Measurements from ENCODE around the gene GRIK5. TPM values are rescaled to one million over a fixed set of nuclear protein-coding genes. Genes with fewer than 3 reads are reported as not detected.

Gene GRIK5
- total and polyA plus RNA-seq, 4 donors = 0.26 to 1.6 (median 0.55) TPM

DNA sequence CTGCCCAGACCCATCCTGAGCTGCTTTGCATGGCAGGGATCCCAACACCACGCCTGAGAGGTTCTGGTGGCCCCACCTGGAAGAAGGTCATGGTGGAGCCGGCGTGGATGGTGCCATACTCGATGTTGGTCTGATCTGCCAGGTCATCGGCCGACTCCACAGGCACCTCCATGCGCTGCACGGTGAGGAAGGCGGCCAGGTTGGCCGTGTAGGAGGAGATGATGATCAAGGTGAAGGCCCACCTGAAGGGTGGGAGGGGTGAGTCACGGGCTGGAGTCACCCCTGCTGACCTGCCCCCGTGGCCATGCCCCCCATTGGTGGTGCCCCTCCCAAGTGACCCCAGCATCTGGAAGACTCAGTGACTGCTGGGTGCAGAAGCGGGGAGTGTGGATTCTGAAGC is 63.4 kb downstream of the GRIK5 start:
- Histone ChIP-seq H3K4me1 (ENCODE audit: control insufficient read depth in 5 of 5, insufficient read depth in 5 of 5, low read length in 5 of 5) (peaks cover 0 to 2% (median 0%) of the 10 kb centered on the region in 5 donors), H3K27me3 (ENCODE audit: control insufficient read depth in 3 of 3, insufficient read depth in 3 of 3, low read length in 2 of 3) (peaks cover 0 to 3% (median 3%) of the 10 kb centered on the region in 3 donors)
- WGBS, 2 donors = 91 to 93% methylated on average over 13 of the region's 13 CpGs

GRCh38 chr19:42005504-42005903 is 64.5 kb downstream of the GRIK5 start:
- ATAC-seq (ENCODE audit: insufficient read depth, low FRiP score) (no peak), DNase-seq (no peak)
- no peaks in the 10 kb centered on the region for H3K36me3 ChIP-seq (ENCODE audit: control insufficient read depth in 4 of 4, insufficient read depth in 4 of 4, low read length in 4 of 4)
- TF ChIP-seq CTCF (IDR thresholded peaks at IDR 0.05; ENCODE audit: control extremely low read depth, extremely low read depth) = no peak
- H3K9me3 ChIP-seq (ENCODE audit: control insufficient read depth in 4 of 4, insufficient read depth in 3 of 4, low read length in 3 of 4) = peaks cover 0 to 5% (median 0%) of the 10 kb centered on the region in 4 donors
- no peak overlapping the region for H3K27ac ChIP-seq (ENCODE audit: low read depth in 1 of 2, low read length in 1 of 2)
- no peak overlapping the region for H3K4me3 ChIP-seq
- WGBS, 2 donors = 94 to 96% methylated on average over 22 of the region's 22 CpGs
- H3K27me3 ChIP-seq (ENCODE audit: control insufficient read depth in 3 of 3, insufficient read depth in 3 of 3, low read length in 2 of 3) = peaks cover 0 to 10% (median 7%) of the 10 kb centered on the region in 3 donors
- peaks cover 0 to 2% (median 0%) of the 10 kb centered on the region in 5 donors for H3K4me1 ChIP-seq (ENCODE audit: control insufficient read depth in 5 of 5, insufficient read depth in 5 of 5, low read length in 5 of 5)
- H3K9ac ChIP-seq (ENCODE audit: insufficient read depth in 1 of 2, low read length in 2 of 2) = no peak overlapping the region

More for the DNA sequence above, 63.4 kb downstream of the GRIK5 start:
- Histone ChIP-seq H3K36me3 (ENCODE audit: control insufficient read depth in 4 of 4, insufficient read depth in 4 of 4, low read length in 4 of 4) (no peaks in the 10 kb centered on the region), H3K9me3 (ENCODE audit: control insufficient read depth in 4 of 4, insufficient read depth in 3 of 4, low read length in 3 of 4) (peaks cover 0 to 3% (median 0%) of the 10 kb centered on the region in 4 donors), H3K27ac (ENCODE audit: low read depth in 1 of 2, low read length in 1 of 2) (no peak overlapping the region), H3K9ac (ENCODE audit: insufficient read depth in 1 of 2, low read length in 2 of 2) (no peak overlapping the region), H3K4me3 (no peak overlapping the region)
- ATAC-seq (ENCODE audit: insufficient read depth, low FRiP score) = no peak
- no peak for TF ChIP-seq CTCF (IDR thresholded peaks at IDR 0.05; ENCODE audit: control extremely low read depth, extremely low read depth)
- no peak for DNase-seq

DNA sequence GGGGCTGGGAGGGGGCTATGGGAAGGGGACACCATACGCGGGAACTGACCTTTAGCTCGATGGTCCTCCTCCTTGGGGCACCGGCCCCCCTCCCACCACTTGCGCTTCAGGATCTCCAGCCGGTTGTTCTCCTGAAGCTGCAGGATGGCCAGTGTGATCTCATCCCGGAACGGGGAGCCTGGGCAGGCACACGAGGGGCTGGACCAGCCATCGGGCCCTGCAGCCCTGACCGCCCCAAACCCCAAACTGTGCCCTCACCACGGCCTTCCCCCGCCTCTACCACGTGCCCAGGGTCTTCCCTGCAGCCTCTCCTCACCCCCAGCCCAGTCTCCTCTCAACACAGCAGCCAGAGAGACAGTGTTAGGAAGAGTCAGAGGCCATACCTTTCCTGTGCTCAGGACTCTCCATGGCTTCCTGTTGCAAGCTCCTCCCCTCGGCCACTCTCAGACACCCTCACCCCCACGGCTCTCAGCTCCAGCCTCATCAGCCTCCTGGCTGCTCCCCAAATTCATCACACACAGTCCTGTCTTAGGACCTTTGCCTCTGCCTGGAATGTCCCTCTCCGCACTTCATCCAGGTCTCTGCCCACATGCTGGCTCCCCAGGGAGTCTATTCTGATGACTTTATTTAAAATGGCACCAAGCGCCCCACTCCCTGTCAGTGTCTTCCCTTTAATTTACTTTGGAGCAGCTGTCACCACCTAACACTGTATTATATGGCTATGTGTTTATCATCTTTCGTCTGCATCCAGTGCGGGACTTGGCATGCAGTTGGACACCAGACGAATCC is 66.3 kb downstream of the GRIK5 start:
- Histone ChIP-seq H3K27me3 (ENCODE audit: control insufficient read depth in 3 of 3, insufficient read depth in 3 of 3, low read length in 2 of 3) (peaks cover 4 to 24% (median 21%) of the 10 kb centered on the region in 3 donors), H3K36me3 (ENCODE audit: control insufficient read depth in 4 of 4, insufficient read depth in 4 of 4, low read length in 4 of 4) (no peaks in the 10 kb centered on the region), H3K4me3 (no peak overlapping the region), H3K9ac (ENCODE audit: insufficient read depth in 1 of 2, low read length in 2 of 2) (no peak overlapping the region), H3K27ac (ENCODE audit: low read depth in 1 of 2, low read length in 1 of 2) (no peak overlapping the region), H3K4me1 (ENCODE audit: control insufficient read depth in 5 of 5, insufficient read depth in 5 of 5, low read length in 5 of 5) (peaks cover 0 to 2% (median 0%) of the 10 kb centered on the region in 5 donors), H3K9me3 (ENCODE audit: control insufficient read depth in 4 of 4, insufficient read depth in 3 of 4, low read length in 3 of 4) (peaks cover 0 to 5% (median 0%) of the 10 kb centered on the region in 4 donors)
- no peak for DNase-seq
- 78 to 87% methylated on average over 21 of the region's 21 CpGs for WGBS, 2 donors
- no peak for TF ChIP-seq CTCF (IDR thresholded peaks at IDR 0.05; ENCODE audit: control extremely low read depth, extremely low read depth)
- no peak for ATAC-seq (ENCODE audit: insufficient read depth, low FRiP score)

Measured in lung (tissue), 12 donors.